Measurements from ENCODE around the gene RABGAP1L.

- no peak for TF ChIP-seq POLR2A (IDR thresholded peaks at IDR 0.05)
- TF ChIP-seq, protein P1, sequence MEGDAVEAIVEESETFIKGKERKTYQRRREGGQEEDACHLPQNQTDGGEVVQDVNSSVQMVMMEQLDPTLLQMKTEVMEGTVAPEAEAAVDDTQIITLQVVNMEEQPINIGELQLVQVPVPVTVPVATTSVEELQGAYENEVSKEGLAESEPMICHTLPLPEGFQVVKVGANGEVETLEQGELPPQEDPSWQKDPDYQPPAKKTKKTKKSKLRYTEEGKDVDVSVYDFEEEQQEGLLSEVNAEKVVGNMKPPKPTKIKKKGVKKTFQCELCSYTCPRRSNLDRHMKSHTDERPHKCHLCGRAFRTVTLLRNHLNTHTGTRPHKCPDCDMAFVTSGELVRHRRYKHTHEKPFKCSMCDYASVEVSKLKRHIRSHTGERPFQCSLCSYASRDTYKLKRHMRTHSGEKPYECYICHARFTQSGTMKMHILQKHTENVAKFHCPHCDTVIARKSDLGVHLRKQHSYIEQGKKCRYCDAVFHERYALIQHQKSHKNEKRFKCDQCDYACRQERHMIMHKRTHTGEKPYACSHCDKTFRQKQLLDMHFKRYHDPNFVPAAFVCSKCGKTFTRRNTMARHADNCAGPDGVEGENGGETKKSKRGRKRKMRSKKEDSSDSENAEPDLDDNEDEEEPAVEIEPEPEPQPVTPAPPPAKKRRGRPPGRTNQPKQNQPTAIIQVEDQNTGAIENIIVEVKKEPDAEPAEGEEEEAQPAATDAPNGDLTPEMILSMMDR (IDR thresholded peaks at IDR 0.05) = no peak
These were observed 794.2 kb downstream of the RABGAP1L start for GRCh38 chr1:174953285-174954072.

Measured in right lobe of liver (tissue), 4 donors.